ENCODE results near the gene CACNA2D3. TPM values are rescaled to one million over a fixed set of nuclear protein-coding genes. Genes with fewer than 3 reads are reported as not detected.

CACNA2D3 gene
- total RNA-seq, 1 experiment from 2014 or later, result 7.6 TPM

DNA sequence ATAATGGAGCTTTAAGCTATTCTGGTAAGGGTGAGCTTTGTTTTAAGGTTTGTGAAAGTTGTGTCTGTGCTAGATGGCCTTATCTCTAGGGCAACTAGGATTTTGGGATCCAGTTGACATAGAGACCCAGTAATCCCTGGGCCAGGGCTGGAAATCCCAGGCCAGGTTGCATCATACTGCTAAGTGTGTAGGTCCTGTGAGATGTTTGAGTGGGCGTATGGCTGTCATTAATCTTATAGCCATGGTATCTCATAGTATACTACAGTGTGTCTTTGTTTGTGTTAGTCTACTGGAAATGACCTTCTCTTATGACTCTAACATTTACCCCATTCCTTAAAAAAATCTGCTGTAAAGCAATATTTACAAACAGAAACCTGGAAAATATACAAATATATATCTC is 151.4 kb downstream of the CACNA2D3 start:
- no peak for DNase-seq (ENCODE audit: low spot score)

DNA sequence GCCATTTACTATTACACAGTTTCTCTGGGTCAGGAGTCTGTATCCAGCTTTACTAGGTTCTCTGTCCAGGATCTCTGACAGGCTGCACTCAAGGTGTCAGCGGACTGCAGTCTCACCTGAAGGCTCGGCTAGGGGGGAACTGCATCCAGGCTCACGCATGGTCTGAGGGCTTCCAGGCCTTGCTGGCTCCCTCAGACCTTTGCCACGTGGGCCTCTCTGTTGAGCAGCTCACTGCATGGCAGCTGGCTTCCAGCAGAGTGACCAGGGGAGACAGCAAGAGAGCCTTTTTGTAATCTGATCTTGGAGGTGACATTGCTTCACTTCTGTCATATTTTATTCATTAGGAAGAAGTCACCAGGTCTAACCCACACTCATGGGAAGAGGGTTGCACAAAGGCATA is 152.3 kb downstream of the CACNA2D3 start:
- DNase-seq (ENCODE audit: low spot score), result no peak

DNA sequence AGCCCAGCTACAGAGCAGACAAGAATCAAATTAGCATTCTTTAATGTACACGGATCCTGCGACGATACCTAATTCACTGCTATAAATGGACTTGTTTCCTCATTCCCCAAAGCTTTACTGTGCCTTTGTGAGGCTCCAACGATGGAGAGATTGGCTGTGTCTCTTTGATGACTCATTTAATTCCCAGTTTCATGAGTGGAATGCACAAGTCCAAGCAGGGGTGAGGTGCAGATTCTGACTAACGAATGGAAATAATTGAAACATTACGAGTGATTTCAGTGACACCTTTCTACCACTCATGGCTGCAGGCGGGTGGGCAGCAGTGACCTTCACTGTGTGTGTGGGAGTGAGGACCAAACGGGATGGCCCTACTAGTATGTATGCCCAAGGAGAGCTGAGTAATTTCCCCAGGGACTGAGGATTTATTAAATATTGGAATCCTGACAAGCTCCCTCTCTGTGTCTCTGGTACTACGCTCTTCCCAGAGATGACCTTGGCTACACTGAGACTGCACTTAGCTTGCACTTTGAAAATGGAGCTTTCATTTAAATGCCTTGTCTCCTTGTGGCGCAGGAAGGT is 156.7 kb downstream of the CACNA2D3 start:
- peak; percentile 83 for DNase-seq (ENCODE audit: low spot score)

DNA sequence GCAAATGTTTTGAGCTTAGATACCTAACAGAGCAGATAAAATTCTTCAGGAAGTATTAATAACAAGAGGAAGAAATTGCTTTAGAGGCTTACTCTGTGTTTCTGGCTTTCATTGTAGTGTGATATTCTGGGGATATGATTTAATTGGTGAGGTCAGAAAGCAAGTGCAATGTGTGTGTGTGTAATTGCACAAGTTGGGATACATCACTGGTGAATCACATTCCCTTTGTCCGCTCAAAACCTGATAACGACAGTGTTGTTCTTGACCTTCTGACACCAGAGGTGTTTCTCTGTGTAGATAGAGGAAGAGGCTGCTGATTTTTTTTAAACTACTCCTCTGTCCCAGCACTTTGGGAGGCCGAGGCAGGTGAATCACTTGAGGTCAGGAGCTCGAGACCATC is 161.1 kb downstream of the CACNA2D3 start:
- peak; percentile 57 for DNase-seq (ENCODE audit: low spot score)

DNA sequence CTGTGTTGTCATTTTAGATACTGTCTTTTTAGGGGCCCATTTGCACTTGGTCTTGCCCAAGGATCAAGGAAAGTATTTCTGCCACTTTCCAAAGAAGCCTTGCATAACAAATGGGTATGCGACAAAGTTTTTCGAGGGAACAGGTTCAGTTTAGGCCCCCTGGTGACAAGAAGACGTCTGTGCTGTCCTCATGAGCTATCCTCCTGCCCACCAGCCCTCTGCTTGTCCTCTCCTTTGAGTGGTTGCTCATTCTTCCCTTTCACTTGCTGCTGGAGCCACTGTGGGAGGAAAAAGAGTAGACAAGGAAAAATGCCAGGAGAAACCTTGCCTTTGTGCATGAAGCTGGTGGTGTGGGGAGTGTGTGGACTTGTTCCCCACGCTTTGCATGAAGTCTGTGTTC is 171.9 kb downstream of the CACNA2D3 start:
- no peak for DNase-seq (ENCODE audit: low spot score)

DNA sequence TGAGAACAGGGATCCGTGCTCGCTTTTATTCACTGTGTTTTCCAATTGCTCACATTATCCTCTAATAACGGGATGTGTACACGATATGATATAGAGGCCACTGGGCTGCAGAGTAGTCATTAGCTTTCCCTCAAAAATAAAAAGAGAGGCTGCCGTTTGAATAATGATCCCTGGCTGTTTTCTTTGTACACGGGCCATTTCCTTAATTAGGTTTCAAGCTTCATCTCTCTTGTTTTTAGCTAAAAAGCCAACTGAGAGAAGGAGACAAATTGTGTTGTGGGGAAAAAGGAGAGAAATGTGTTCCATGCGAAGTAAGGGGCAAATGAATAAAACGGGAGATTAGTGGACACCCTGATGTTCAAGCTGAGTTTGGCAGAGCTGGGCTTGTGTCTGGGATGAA is 174.2 kb downstream of the CACNA2D3 start:
- no peak for DNase-seq (ENCODE audit: low spot score)

DNA sequence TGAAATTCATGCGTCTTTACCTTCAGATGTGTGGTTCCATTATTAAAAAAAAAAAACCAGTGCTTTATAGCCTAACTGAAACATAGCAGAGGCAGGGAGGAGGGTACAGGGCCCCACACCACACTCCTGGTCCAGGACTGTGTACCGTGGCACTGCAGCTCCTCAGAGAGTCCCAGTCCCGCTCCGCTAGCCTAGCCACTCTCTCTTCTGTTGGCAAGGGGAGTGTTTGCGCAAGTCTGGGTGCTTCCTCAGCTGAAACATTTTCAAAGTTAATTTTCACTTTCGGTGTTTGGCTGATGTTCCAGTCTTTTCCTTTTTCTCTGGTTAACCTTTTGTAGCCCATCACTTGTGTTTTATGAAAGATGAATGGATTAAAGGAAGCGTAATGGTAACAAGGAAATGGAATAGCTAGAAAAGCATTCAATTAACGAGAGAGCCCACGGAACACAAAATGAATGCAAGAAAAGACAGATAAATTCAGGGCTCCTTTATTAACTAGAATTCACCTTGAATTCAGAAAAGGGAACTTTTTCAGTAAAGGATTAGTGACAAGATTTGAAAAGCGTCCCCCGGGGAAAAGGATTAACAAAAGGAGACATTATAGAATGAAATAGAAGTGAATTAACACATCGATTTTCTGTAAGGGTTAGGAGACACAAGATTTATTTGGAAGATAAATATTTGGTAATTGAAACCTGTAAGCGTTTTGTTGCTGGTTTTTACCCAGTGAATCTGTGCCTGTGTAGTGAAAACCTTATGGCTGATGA is 177.0 kb downstream of the CACNA2D3 start:
- DNase-seq (ENCODE audit: low spot score), result no peak

DNA sequence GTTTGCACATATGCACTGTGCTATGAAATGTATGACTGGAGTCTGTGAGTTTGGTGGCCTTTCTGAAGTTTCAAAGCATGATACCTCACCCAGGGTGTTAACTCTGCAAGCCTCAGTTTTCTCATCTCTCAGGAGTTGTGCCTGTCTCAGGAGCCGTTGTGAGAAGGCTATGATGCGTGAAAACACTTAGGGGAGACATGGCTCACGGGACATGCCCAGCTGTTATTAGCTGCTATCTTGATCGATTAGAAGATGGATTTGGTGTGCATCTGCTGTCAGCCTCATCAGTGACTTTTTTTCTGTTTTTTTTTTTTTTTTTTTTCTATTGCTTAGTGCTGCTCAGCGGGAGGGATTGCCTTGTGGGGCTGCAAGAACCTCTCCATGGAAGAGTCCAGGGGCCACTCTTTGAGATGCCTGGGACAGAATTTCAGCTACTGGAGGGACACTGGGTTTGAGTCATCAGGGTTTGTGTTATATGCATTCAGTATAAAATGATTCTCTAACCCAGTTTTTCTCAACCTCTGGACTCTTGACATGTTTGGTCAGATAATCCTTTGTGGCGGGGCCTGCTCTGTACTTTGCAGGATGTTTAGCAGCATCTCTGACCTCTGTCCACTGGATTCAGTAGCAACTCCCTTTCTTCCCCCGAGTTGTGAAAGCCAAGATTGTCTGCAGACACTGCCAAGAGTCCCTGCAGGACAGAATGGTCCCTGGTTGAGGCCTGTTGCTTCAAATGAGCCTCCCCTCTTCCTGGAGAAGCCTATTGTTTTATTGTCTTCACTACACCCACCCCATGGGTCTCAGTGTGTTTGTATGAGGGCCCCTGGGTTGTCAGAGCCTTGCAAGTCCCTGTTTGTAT is 181.4 kb downstream of the CACNA2D3 start:
- DNase-seq (ENCODE audit: low spot score), result no peak

DNA sequence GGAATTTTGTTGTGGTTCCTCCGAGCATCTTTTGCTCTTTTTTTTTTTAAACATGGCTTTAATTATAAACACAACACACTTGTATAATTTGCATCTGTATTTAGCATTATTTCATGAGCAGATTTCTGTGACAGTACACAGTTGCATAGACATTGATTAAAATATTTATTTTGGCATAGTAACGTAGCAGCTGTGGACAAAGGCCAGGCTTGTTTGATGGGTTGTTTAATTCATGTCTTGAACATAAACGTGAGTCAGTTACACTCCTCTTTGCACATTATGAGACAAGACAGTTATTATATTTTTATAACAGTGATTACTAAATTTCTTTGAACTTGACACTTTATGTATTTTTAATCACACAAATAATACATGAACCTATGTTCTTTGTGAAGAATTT is 182.5 kb downstream of the CACNA2D3 start:
- no peak for DNase-seq (ENCODE audit: low spot score)

DNA sequence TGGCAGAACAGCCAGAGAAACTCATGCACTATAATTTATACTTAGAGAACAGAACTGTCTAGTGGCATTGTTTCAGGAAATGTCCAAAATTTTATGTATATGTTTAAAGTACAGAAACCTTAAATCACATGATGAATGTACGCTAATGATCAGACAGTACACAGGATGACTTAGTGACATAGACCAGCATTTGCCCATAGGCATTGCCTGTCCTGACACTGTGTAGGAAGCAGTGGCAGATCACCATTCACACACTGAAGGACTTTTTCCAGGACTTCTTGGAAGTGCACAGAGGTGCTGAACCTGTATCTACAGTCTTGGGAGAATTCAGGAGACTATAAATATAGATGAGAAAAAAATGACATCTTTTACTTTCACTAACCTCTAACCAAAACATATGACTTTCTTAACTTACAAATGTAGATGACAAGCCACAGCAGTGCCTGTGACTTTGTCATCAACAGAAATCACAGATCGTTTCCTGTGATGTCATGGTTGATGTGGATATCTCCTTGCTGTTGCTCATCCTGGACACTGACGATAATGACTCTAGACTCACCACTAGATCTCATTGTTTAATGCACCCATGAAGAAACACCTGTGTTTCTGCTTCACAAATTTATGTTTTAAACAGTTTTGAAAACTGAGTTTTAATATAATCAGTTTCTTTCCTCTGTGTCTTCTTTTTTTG is 183.2 kb downstream of the CACNA2D3 start:
- no peak for DNase-seq (ENCODE audit: low spot score)

DNA sequence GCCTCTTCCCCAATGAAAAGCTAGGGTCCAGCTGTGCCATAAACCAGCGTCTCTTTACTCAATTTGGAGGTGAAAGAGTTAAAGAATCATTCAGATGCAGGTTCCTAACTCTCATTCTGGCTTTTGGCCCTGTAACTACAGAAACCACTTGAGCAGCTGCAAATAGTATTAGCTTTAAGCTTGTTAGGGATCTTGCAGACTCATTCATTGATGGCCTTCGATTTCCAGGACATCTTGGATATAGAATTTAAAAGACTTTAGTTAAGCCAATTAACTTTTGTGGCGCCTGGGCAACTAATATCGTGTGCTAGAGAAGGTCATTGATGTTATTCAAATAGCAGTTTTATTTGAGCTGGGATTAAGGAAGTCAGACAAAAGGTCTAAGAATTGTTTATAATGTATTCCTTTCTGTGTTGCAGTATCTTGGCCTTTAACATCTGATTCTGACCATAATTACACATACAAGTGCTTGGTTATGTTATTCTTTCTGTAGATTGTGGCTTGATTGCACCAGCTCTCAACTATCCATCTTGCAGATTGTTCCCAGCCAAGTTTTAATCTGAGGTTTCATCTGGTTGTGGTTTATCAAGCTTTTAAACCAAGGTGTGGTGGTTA is 185.3 kb downstream of the CACNA2D3 start:
- DNase-seq (ENCODE audit: low spot score), result peak; percentile 10

DNA sequence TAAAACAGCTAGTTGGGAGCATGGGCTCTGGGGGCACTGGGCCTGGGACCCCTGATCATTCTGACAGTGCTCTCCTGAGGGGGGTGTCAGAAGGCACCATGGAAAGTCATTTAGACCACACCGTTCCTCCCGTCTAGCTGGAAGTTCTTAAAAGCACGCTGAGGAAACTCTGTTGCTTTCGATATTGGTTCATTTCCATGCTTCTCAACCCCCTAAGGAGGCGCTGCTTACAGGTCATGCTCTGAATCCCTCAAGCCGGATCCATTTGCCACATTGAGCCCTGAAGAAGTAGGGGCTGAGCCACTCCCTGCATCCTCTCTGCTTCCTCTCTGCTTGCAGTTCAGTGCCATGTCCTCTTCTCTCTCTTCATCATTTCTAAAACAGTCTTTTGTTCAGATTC is 187.2 kb downstream of the CACNA2D3 start:
- DNase-seq (ENCODE audit: low spot score), result no peak

DNA sequence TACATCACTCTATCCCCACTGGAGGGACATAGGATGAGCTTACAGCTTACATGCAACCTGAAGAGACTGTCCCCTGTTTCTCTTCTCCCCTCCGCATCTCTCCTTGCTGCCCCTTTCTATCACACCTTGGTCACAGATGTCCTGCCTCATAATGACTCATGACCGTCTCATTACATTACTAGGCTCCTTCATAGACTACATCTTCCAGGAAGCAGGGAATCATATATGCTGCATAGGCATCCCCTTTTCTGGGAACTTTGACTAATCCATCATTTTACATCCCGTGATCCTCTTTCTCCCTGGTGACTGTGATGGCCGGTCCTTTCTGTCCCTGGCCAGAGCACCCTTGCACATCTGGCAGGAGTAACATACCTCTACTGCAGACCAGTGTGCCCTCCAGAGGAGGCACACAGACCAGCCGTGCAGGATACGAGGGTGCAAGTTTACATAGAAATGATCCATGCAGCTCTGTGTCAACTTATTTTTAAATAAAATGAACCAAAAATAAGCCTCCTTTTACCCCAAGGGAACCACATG is 188.9 kb downstream of the CACNA2D3 start:
- no peak for DNase-seq (ENCODE audit: low spot score)

DNA sequence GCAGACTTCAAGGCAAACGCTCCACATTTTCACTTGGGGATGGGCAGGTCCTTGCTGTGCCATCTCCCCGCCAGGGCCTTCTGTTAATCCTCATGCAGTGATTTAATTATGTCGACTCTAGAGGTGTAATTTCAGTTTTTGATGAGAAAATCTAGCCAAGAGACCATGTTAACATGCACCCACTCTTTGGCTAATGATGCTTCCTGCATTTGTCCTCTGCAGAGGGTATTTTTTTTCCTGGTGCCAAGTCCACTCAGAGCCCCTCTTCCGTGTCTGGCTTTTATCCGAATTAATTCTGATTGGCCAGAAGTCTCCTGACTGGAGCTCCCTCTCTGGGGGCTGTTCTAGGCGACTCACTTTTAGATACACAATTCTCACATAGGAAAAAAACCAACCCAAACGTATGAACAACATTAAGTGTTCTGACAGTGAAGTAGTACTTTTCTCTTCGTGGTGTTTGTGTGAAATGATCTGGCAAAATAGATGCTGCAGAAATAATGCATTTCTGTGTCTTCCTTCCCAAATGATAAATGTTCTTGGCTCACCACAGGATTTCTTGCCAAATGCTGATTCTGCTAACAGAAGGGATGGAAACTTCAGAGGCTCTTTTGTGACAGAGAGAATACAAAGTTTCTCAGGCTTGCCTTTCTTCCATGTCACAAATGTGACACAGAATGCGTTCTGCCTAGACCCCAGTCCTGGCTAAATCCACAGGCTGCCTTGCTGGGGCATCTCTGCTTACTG is 190.0 kb downstream of the CACNA2D3 start:
- DNase-seq (ENCODE audit: low spot score), result no peak

DNA sequence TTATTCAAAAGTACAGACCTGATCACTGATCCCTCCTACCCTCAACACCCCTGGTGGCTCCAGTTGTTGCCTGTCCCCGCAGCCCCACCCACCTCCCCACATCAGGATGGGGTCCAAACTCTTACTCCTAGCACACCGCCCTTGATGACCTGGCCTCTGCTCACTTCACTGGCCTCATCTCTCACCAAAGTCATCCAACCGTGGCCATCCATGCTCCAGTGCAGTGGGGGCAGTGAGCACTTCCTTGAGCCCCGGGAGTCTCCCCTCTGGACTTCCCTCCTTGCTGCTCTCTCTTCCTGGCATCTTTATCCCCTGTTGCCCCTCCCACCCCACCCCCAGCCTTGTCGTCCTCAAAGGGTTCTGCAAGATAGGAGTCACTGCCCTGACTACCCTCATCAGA is 191.1 kb downstream of the CACNA2D3 start:
- no peak for DNase-seq (ENCODE audit: low spot score)

DNA sequence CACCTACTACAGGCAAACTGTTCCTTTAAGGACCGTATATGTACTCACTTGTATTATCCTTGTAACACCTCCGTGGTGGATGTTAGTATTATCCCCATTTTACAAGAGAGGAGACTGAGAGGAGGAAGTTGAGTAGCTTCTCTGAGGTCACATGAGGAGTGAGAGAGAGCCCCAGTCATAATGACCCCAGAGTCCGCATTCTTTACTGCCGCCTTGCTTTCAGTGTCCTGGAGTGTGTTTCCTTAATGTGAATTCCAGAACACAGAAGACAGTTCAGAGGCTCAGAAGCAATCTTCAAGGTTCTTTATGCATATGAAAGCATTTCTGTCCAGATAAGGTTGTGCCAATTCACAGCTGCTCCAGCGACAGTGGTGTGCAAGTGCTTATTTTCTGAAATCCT is 199.2 kb downstream of the CACNA2D3 start:
- no peak for DNase-seq (ENCODE audit: low spot score)

DNA sequence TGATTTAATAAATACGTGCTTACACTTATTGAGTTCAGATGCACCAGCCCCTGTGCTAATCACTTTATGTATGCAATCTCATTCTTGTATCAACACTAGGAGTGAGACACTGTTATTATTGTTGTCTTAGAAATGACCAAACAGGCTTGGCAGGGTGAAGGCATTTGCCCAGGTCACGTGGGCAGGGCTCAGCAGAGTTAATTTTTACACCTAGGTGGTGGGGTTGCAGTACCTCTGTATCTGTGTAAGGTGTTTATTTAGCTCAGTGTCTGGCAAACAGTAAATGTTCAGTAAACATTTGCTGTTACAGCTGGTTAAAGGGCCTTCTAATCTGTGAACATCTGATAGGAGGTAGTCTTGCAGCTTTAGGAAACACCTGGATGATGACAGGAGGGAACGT is 200.0 kb downstream of the CACNA2D3 start:
- no peak for DNase-seq (ENCODE audit: low spot score)

DNA sequence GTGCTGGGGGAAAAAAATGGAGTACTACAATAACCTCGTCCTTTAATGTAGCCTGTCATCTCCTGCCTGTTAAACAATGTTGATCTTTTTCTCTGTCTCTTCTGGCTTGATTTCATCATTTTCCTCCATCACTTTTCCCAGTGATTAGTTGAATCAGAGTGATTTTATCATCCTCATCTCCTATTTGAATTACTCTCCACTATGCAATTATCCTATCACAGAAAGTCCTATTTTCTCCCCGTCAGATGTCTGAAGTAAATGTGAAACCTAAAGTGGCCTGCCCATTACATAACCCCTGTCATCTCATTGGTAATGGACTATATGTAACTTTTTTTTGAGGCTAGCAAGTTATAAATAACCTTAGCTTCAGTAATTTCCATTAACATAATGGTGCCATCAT is 201.8 kb downstream of the CACNA2D3 start:
- DNase-seq (ENCODE audit: low spot score), result no peak

DNA sequence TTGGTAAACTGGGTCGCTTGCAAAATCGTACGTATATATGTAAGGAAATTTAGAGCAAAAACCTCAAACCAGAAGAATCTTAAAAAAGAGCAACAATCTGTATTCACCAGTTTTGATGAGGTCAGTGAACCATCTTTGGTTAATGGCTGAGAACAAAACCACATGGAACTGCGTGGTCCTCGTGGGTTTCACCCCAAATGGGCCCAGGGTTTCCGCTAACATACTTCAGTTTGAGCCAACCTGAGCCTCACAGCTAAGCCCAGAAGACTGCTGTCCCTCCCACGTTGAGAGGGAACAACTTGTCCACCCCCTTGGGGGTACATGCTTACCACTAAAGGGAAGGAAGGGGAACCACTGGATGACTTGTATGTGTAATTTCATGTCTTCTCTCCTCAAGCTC is 204.6 kb downstream of the CACNA2D3 start:
- no peak for DNase-seq (ENCODE audit: low spot score)

DNA sequence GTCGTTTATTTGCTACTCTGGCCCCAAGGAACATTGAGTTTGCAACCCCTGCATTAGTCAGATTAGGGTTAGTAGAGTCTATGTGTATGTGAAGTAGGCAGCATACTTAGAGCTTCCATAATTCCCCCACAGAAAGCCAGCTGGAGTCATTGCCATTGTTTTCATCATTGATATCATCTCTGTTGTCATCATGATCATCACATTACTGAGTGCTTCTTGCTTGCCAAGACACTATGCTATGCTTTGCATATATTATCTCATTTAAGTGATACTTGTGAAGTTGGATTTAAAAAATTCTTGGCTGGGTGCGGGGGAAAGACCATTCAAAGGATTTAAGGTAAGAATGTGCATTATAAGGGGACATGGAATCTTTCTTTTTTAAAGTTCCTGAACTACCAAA is 209.0 kb downstream of the CACNA2D3 start:
- DNase-seq (ENCODE audit: low spot score), result no peak

DNA sequence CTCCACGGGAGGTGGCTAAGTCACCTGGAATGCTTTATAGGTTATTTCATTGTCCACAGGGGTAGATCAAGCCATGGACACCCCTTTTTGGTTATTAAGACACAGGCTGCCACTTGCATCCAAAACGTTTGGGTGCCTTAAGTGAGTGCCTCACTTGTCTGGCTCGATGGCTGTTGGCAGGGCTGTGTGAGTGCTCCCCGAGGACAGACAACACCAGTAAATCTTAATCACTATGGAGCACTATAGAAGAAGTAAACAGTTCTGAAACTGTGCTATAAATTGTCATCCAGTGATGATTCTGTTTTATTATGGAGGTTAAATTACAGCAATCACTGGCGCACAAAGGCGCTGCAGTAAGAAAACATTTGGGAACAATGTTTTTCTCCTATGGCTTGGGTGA is 215.5 kb downstream of the CACNA2D3 start:
- DNase-seq (ENCODE audit: low spot score), result no peak

All from A172 (cell line).